Measurements from ENCODE around the gene GGA2. TPM values are rescaled to one million over a fixed set of nuclear protein-coding genes. Genes with fewer than 3 reads are reported as not detected.

GGA2 gene
- total RNA-seq, 1 experiment from 2014 or later, result 43.6 TPM

Small RNA genes lying within 50 kb of the gene (small RNA-seq; reads per million reads assigned to genes)
- gene RF00072, result 0 to 0.05 reads per million in 2 experiments

Other genes starting within 250 kb of the GGA2 start
- gene SCNN1B, start 208.2 kb downstream of the GGA2 start, total RNA-seq (2014; rRNA removed; shearing (Covaris generic)), result not detected in 2 replicates
- gene COG7, start 57.3 kb downstream of the GGA2 start, total RNA-seq (2014; rRNA removed; shearing (Covaris generic)), result 15.1 and 16.7 TPM in 2 replicates
- 41.9 and 44.3 TPM in 2 replicates for gene EARS2, start 46.9 kb upstream of the GGA2 start, total RNA-seq (2014; rRNA removed; shearing (Covaris generic))
- 41.7 and 53.1 TPM in 2 replicates for gene UBFD1, start 47.2 kb upstream of the GGA2 start, total RNA-seq (2014; rRNA removed; shearing (Covaris generic))
- gene NDUFAB1, start 85.8 kb upstream of the GGA2 start, total RNA-seq (2014; rRNA removed; shearing (Covaris generic)), result 182 and 201 TPM in 2 replicates
- gene PALB2, start 130.8 kb upstream of the GGA2 start, total RNA-seq (2014; rRNA removed; shearing (Covaris generic)), result 21.1 and 28.8 TPM in 2 replicates
- 70.6 and 75.6 TPM in 2 replicates for gene DCTN5, start 131.0 kb upstream of the GGA2 start, total RNA-seq (2014; rRNA removed; shearing (Covaris generic))
- 14.3 and 16.6 TPM in 2 replicates for gene PLK1, start 168.4 kb upstream of the GGA2 start, total RNA-seq (2014; rRNA removed; shearing (Covaris generic))
- not detected in 2 replicates for gene ERN2, start 202.7 kb upstream of the GGA2 start, total RNA-seq (2014; rRNA removed; shearing (Covaris generic))
- gene CHP2, start 244.5 kb upstream of the GGA2 start, total RNA-seq (2014; rRNA removed; shearing (Covaris generic)), result not detected in 2 replicates